Glutamatergic neuron (in vitro differentiated cells): Measurements from ENCODE around the gene RAB6B. TPM values are rescaled to one million over a fixed set of nuclear protein-coding genes. Genes with fewer than 3 reads are reported as not detected.

Experiments used
- DNase-seq: peaks from one replicate; pipeline ENCODE4 v3.0.0; 2022
- H3K27ac Mint-ChIP-seq: one replicate; pipeline ENCODE4 v1.8.0; 2020; ENCODE audit warnings: mild to moderate bottlenecking, mixed read lengths, inconsistent platforms; ENCODE audit not compliant: unreplicated experiment
- H3K27me3 Mint-ChIP-seq: one replicate; pipeline ENCODE4 v1.8.0; 2020; ENCODE audit warnings: mild to moderate bottlenecking, moderate library complexity, mixed read lengths, inconsistent platforms; ENCODE audit not compliant: unreplicated experiment
- H3K36me3 Mint-ChIP-seq: one replicate; pipeline ENCODE4 v1.8.0; 2020; ENCODE audit warnings: mild to moderate bottlenecking, mixed read lengths, inconsistent platforms; ENCODE audit not compliant: unreplicated experiment
- H3K4me1 Mint-ChIP-seq: one replicate; pipeline ENCODE4 v1.8.0; 2020; ENCODE audit warnings: mild to moderate bottlenecking, low read depth, mixed read lengths, inconsistent platforms; ENCODE audit not compliant: unreplicated experiment
- H3K4me3 Mint-ChIP-seq: one replicate; pipeline ENCODE4 v1.8.0; 2020; ENCODE audit warnings: mild to moderate bottlenecking, mixed read lengths, inconsistent platforms; ENCODE audit not compliant: unreplicated experiment
- H3K9me3 Mint-ChIP-seq: one replicate; pipeline ENCODE4 v1.8.0; 2020; ENCODE audit warnings: mild to moderate bottlenecking, moderate library complexity, mixed read lengths, inconsistent platforms; ENCODE audit not compliant: unreplicated experiment
- total RNA-seq: library from RNA; stranded (reverse); fragmentation: NEBNext Ultra II Directional; extraction: Animal tissue kit (Norgen Biotek cat#: 25700); gene quantifications from one replicate; pipeline ENCODE4 v1.2.1, GENCODE V29; 2021; ENCODE audit not compliant: unreplicated experiment
- TF ChIP-seq, protein P1 (sequence below): fragments of 200-600 bp; sonication (generic); IDR thresholded peaks from one replicate; pipeline ENCODE4 v1.5.0; 2021; ENCODE audit not compliant: partially characterized antibody, unreplicated experiment

The RAB6B gene
- total RNA-seq, 1 donor from 2014 or later = 222 TPM

DNA sequence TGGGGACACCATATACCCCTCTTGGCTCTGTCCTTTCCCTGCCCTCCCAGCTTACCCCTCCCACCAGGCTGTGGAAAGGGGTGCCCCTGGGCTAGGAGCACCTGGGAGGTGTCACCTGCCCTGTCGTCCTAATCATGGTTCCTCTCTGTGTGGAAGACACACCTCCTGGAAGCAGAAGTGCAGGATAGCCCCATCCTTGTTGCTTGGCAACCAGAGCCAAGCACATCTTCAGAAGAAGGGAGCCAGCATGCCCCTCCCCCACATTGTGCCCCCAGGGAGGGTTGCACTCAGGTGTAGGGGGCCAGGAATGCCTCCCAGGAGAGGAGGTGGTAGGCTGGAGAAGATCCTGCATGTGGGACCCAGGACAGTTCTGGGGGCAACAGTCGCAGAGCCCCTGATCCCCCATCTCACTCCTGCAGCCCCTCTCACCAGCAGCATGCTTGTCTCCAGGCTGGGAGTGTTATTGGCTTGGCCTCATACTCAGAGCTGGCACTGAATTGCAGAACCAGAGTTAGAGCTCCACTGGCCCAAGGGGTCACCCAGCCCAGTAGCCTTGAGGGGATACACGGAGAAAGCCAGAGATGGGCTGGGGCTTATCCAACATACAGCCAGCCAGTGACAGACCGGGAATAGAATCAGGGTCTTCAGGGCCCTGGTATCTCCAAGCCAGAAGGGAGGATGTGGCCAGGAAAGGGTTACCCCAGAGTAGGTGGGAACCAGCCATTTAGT, 8.4 kb downstream of the RAB6B start:
- H3K27ac Mint-ChIP-seq = no peak overlapping the region
- no peak for DNase-seq
- TF ChIP-seq, protein P1, sequence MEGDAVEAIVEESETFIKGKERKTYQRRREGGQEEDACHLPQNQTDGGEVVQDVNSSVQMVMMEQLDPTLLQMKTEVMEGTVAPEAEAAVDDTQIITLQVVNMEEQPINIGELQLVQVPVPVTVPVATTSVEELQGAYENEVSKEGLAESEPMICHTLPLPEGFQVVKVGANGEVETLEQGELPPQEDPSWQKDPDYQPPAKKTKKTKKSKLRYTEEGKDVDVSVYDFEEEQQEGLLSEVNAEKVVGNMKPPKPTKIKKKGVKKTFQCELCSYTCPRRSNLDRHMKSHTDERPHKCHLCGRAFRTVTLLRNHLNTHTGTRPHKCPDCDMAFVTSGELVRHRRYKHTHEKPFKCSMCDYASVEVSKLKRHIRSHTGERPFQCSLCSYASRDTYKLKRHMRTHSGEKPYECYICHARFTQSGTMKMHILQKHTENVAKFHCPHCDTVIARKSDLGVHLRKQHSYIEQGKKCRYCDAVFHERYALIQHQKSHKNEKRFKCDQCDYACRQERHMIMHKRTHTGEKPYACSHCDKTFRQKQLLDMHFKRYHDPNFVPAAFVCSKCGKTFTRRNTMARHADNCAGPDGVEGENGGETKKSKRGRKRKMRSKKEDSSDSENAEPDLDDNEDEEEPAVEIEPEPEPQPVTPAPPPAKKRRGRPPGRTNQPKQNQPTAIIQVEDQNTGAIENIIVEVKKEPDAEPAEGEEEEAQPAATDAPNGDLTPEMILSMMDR = no peak

DNA sequence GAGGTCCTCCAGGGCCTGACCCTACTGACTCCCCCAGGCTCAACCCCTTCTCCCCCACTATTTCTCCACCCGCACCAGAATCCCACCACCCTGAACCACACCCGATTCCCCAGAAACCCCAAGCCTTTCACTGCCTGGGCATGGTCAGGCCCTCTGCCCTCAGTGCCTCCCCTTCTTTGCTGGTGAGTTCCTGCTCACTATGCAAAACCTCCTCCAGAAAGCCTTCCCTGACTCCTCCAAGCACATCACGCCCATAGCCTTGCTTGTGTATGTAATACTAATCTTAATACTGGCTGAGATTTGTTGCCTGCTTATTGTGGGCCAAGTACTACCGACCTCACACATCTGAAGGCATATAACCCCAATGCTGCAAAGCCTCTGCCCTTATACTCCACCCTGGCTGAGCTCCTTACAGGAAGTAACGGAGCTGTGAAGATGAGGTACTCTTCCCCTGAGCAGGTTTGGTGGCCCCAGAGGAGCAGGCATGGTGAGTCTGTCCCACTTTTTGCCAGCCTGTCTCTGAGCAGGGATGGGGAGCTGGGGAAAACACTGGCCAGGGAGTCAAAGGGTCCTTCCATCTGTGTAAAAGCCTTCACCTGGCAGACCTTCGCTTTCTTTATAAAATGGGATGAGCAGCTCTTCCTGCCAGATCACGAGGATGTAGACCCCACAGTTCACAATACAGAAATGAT, 9.5 kb downstream of the RAB6B start:
- TF ChIP-seq, protein P1 = no peak
- H3K27me3 Mint-ChIP-seq = peaks cover 19% of the 10 kb centered on the region
- H3K9me3 Mint-ChIP-seq = peaks cover 9% of the 10 kb centered on the region
- peak overlapping the region; percentile 27 for H3K4me3 Mint-ChIP-seq
- peaks cover 21% of the 10 kb centered on the region for H3K36me3 Mint-ChIP-seq
- H3K27ac Mint-ChIP-seq = no peak overlapping the region
- H3K4me1 Mint-ChIP-seq = peaks cover 50% of the 10 kb centered on the region
- DNase-seq = no peak

More for the DNA sequence above, 8.4 kb downstream of the RAB6B start:
- H3K27me3 Mint-ChIP-seq = peaks cover 20% of the 10 kb centered on the region
- peak overlapping the region; percentile 34 for H3K4me3 Mint-ChIP-seq
- H3K4me1 Mint-ChIP-seq = peaks cover 58% of the 10 kb centered on the region
- peaks cover 11% of the 10 kb centered on the region for H3K36me3 Mint-ChIP-seq
- peaks cover 16% of the 10 kb centered on the region for H3K9me3 Mint-ChIP-seq

DNA sequence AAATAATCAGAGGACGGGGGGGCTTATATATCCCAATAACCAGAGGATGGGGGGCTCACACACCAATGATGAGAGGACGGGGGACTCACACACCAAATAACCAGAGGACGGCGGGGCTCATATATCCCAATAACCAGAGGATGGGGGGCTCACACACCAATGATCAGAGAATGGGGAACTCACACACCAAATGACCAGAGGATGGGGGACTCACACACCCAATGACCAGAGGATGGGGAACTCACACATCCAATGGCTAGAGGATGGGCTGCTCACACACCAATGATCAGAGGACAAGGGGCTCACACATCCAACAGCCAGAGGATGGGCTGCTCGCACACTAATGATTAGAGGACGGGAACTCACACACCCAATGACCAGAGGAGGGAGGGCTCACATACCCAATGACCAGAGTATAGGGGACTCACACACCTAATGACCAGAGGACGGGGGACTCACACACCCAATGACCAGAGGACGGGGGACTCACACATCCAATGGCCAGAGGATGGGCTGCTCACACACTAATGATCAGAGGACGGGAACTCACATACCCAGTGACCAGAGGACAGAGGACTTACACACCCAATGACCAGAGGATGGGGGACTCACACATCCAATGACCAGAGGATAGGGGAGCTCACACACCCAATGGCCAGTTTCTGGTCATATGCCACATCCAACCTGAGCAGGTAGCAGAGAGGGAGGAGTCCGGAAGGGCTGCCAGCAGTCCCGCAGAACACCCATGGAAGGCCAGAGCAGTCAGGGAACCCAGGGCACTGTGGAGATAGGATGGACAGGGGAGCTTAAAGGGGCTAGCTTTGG, 10.6 kb downstream of the RAB6B start:
- peaks cover 43% of the 10 kb centered on the region for H3K4me1 Mint-ChIP-seq
- H3K27me3 Mint-ChIP-seq = peaks cover 13% of the 10 kb centered on the region
- no peak overlapping the region for H3K4me3 Mint-ChIP-seq
- TF ChIP-seq, protein P1 = no peak
- DNase-seq = no peak
- H3K27ac Mint-ChIP-seq = peak overlapping the region; percentile 69
- peaks cover 22% of the 10 kb centered on the region for H3K36me3 Mint-ChIP-seq
- peaks cover 9% of the 10 kb centered on the region for H3K9me3 Mint-ChIP-seq

DNA sequence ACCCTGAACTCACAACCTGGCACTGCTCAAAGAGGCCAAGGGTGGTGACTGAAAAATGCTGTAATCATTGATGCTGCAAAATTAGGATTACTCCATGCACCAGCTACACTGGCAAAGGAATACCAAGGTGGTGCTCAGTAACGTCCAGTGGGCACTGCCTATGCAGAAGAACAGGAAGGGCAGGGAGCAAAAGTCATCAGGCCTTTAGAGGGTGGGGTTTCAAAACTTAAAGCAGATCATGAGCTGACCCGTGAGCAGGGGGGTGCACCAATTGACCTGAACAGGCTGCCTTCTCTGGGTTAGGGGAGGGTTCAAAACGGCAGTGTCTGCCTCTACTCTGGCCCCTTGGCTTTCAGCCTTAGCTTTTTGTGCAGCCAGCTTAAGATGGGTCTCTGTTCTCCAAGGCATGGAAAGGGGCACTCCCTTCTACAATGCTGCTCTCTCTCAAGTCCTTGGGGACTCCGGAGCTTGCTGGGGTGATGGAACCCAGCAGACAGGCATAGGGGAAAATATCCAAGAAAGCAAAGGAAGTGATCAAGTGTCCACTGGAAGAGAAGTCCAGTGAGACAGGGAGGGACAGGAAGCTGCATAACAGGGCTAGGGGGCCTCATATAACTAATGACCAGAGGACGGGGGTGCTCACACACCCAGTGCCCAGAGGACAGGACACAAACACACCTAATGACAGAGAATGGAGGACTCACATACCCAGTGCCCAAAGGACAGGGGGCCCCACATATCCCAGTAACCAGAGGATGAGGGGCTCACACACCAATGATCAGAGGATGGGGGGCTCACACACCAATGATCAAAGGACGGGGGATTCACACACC, 11.4 kb downstream of the RAB6B start:
- H3K9me3 Mint-ChIP-seq = peaks cover 10% of the 10 kb centered on the region
- DNase-seq = no peak
- TF ChIP-seq, protein P1 = no peak
- H3K36me3 Mint-ChIP-seq = peaks cover 25% of the 10 kb centered on the region
- no peak overlapping the region for H3K27ac Mint-ChIP-seq
- H3K4me1 Mint-ChIP-seq = peaks cover 43% of the 10 kb centered on the region
- H3K27me3 Mint-ChIP-seq = peaks cover 13% of the 10 kb centered on the region
- peak overlapping the region; percentile 46 for H3K4me3 Mint-ChIP-seq
